ENCODE data around the gene INSM1. TPM values are rescaled to one million over a fixed set of nuclear protein-coding genes. Genes with fewer than 3 reads are reported as not detected.

The INSM1 gene
- total and polyA plus RNA-seq, 2 of the 13 experiments (the other 11 are each of a cell fraction or from before 2014, with no cell fraction given) = not detected

GRCh38 chr20:20414640-20415220 is 46.8 kb downstream of the INSM1 start:
- ATAC-seq (no peak), FAIRE-seq (no peak), DNase-seq (ENCODE audit: low spot score) (no peak)
- peaks cover 0 to 4% of the 10 kb centered on the region in 2 experiments; a peak in 2 of 5 replicates for H3K36me3 ChIP-seq (replicated peaks in 1 of 2; ENCODE audit: control insufficient read depth in 1 of 2, insufficient read depth in 2 of 2, low read length in 2 of 2)
- no peak for TF ChIP-seq DRAP1 (CRISPR knock-in tag; IDR thresholded peaks at IDR 0.05)
- TF ChIP-seq HDAC1 (CRISPR knock-in tag; IDR thresholded peaks at IDR 0.05) = no peak
- no peak for TF ChIP-seq KDM5A (IDR thresholded peaks at IDR 0.05; ENCODE audit: borderline replicate concordance, low read length)
- TF ChIP-seq BHLHE40 (IDR thresholded peaks at IDR 0.05; ENCODE audit: low read length) = no peak
- no peak for TF ChIP-seq TGIF2 (CRISPR knock-in tag; IDR thresholded peaks at IDR 0.05)
- TF ChIP-seq PRMT3 (CRISPR knock-in tag; IDR thresholded peaks at IDR 0.05; ENCODE audit: borderline replicate concordance, low read depth) = no peak
- no peak for TF ChIP-seq ZEB1 (IDR thresholded peaks at IDR 0.05; ENCODE audit: insufficient replicate concordance, low read depth)
- TF ChIP-seq ZNF720 (CRISPR knock-in tag; IDR thresholded peaks at IDR 0.05) = no peak
- TF ChIP-seq ZNF619 (CRISPR knock-in tag; IDR thresholded peaks at IDR 0.05) = no peak
- TF ChIP-seq ZNF343 (CRISPR knock-in tag; IDR thresholded peaks at IDR 0.05) = no peak
- TF ChIP-seq KLF11 (CRISPR knock-in tag; IDR thresholded peaks at IDR 0.05) = no peak
- no peak for TF ChIP-seq KMT2B (CRISPR knock-in tag; IDR thresholded peaks at IDR 0.05)
- ChIA-PET POLR2A (no interaction called here), CTCF (ENCODE audit: low intra/inter-chr PET ratio, low total read pairs) (no interaction called here)
- H3K9me3 ChIP-seq (ENCODE audit: low read length) = no peaks in the 10 kb centered on the region
- no peaks in the 10 kb centered on the region for H4K20me1 ChIP-seq (ENCODE audit: insufficient read depth, low read length)
- no peak overlapping the region for H3K4me2 ChIP-seq (ENCODE audit: low read depth, low read length)
- in situ Hi-C loops (cut with HindIII; ENCODE audit: extremely low pct_ligation_motif_present, low pct_unique_long_range_greater_than_20kb) = no loop called here
- no peak overlapping the region for H3K9ac ChIP-seq (ENCODE audit: insufficient read depth, low read depth, low read length)
- no TSS peak for BruUV-seq (replicated peaks)
- 81% methylated on average over 5 of the region's 5 CpGs for WGBS (ENCODE audit: low lambda C conversion rate)
- intact Hi-C loops (cut with micrococcal nuclease; ENCODE audit: unreplicated experiment) = no loop called here
- no peaks in the 10 kb centered on the region for H3K79me2 ChIP-seq (ENCODE audit: insufficient read depth, low read length)
- no peak overlapping the region for H2AFZ ChIP-seq (ENCODE audit: low read length)
- no peaks in the 10 kb centered on the region for H3K4me1 ChIP-seq (ENCODE audit: insufficient read depth, low read length)
- no peak overlapping the region for H3K4me3 ChIP-seq (replicated peaks in 1 of 3; ENCODE audit: insufficient read depth in 1 of 3, low read depth in 2 of 3, low read length in 3 of 3)
- H3K27me3 ChIP-seq (ENCODE audit: control insufficient read depth in 1 of 2, insufficient read depth in 2 of 2, low read length in 2 of 2) = no peaks in the 10 kb centered on the region
- no peak overlapping the region for H3K27ac ChIP-seq (ENCODE audit: extremely low read length, insufficient read depth, low read length)

Measured in HepG2 (cell line).